ENCODE measurements around the gene CUBN.
A peak's percentile ranks its signal among the peaks of the same experiment; 100 is the strongest.

Gene CUBN

GRCh38 chr10:16916496-16916895 is 213.1 kb downstream of the CUBN start:
- DNase-seq (ENCODE audit: low read depth), result no peak

- no peak for DNase-seq (ENCODE audit: low read depth)
These were observed 214.3 kb downstream of the CUBN start for GRCh38 chr10:16915300-16915699.

GRCh38 chr10:16913266-16913665 is 216.3 kb downstream of the CUBN start:
- DNase-seq (ENCODE audit: low read depth), result no peak

- DNase-seq (ENCODE audit: low read depth), result no peak
These were observed 218.8 kb downstream of the CUBN start for GRCh38 chr10:16910793-16911164.

GRCh38 chr10:16909961-16910792 is 219.4 kb downstream of the CUBN start:
- no peak for DNase-seq (ENCODE audit: low read depth)

- no peak for DNase-seq (ENCODE audit: low read depth)
These were observed 220.3 kb downstream of the CUBN start for GRCh38 chr10:16909271-16909767.

GRCh38 chr10:16907687-16908086 is 221.9 kb downstream of the CUBN start:
- DNase-seq (ENCODE audit: low read depth), result no peak

- peak; percentile 38 for DNase-seq (ENCODE audit: low read depth)
These were observed 224.3 kb downstream of the CUBN start for GRCh38 chr10:16905320-16905719.

- peak; percentile 20 for DNase-seq (ENCODE audit: low read depth)
These were observed 225.0 kb downstream of the CUBN start for GRCh38 chr10:16904639-16905061.

- no peak for DNase-seq (ENCODE audit: low read depth)
These were observed 225.6 kb downstream of the CUBN start for GRCh38 chr10:16904049-16904448.

GRCh38 chr10:16902606-16903005 is 227.0 kb downstream of the CUBN start:
- no peak for DNase-seq (ENCODE audit: low read depth)

- no peak for DNase-seq (ENCODE audit: low read depth)
These were observed 228.5 kb downstream of the CUBN start for GRCh38 chr10:16901106-16901505.

GRCh38 chr10:16896993-16897392 is 232.6 kb downstream of the CUBN start:
- no peak for DNase-seq (ENCODE audit: low read depth)

- no peak for DNase-seq (ENCODE audit: low read depth)
These were observed 234.8 kb downstream of the CUBN start for GRCh38 chr10:16894821-16895220.

- no peak for DNase-seq (ENCODE audit: low read depth)
These were observed 235.9 kb downstream of the CUBN start for GRCh38 chr10:16893664-16894063.

GRCh38 chr10:16891375-16892313 is 238.0 kb downstream of the CUBN start:
- DNase-seq (ENCODE audit: low read depth), result peak; percentile 53

GRCh38 chr10:16890691-16891090 is 238.9 kb downstream of the CUBN start:
- DNase-seq (ENCODE audit: low read depth), result no peak

GRCh38 chr10:16887565-16887964 is 242.0 kb downstream of the CUBN start:
- peak; percentile 46 for DNase-seq (ENCODE audit: low read depth)

- DNase-seq (ENCODE audit: low read depth), result no peak
These were observed 243.6 kb downstream of the CUBN start for GRCh38 chr10:16886031-16886430.

- DNase-seq (ENCODE audit: low read depth), result no peak
These were observed 245.1 kb downstream of the CUBN start for GRCh38 chr10:16884497-16884896.

- DNase-seq (ENCODE audit: low read depth), result no peak
These were observed 246.5 kb downstream of the CUBN start for GRCh38 chr10:16883084-16883483.

GRCh38 chr10:16870331-16870730 is 259.3 kb downstream of the CUBN start:
- no peak for DNase-seq (ENCODE audit: low read depth)

- DNase-seq (ENCODE audit: low read depth), result no peak
These were observed 261.6 kb downstream of the CUBN start for GRCh38 chr10:16867990-16868389.

Measured in fibroblast of the conjunctiva (primary cell).